H7 (cell line): ENCODE measurements around the gene KCNJ8. TPM values are rescaled to one million over a fixed set of nuclear protein-coding genes. Genes with fewer than 3 reads are reported as not detected.

ENCODE experiments used
- DNase-seq: peaks from one replicate; pipeline ENCODE4 v3.0.0; 2012
- H3K27me3 ChIP-seq: 2 replicates; pipeline ENCODE4 v1.6.0; 2011; ENCODE audit warnings: mild to moderate bottlenecking, low read length; ENCODE audit not compliant: control insufficient read depth, insufficient read depth
- H3K36me3 ChIP-seq: replicated peaks from 2 replicates; pipeline ENCODE4 v1.5.1; 2011; ENCODE audit warnings: low read length; ENCODE audit not compliant: control insufficient read depth, insufficient read depth
- H3K4me3 ChIP-seq: 2 replicates; pipeline ENCODE4 v1.5.1; 2011; ENCODE audit warnings: low read depth, mild to moderate bottlenecking, control low read depth, low read length, moderate library complexity; ENCODE audit not compliant: insufficient read depth
- total RNA-seq: library from RNA; depleted of rRNA; stranded (reverse); fragments of >200 nt; shearing (Covaris generic); gene quantifications from 2 replicates; pipeline ENCODE4 v1.2.3, GENCODE V29; 2014

KCNJ8 gene
- total RNA-seq, 1 experiment from 2014 or later: 0.42 TPM

DNA sequence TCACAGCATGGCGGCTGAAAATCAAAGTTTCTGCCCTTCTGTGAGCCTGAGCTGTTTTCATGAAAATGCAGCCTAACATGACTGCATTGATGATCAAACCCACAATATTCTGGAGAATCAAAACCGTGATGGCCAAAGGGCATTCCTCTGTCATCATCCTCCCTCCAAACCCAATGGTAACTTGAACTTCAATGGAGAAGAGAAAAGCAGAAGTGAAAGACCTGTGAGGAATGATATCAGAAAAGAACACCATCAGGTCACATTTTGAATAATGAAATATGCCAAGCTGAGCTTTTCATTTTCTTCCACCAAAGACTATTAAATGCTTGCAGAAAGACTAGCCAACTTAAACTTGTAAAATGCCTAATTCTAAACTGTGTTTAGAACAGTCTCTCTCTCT lies 8.1 kb downstream of the KCNJ8 start:
- DNase-seq: no peak
- H3K27me3 ChIP-seq: no peaks in the 10 kb centered on the region
- H3K36me3 ChIP-seq: no peaks in the 10 kb centered on the region
- no peak overlapping the region for H3K4me3 ChIP-seq

DNA sequence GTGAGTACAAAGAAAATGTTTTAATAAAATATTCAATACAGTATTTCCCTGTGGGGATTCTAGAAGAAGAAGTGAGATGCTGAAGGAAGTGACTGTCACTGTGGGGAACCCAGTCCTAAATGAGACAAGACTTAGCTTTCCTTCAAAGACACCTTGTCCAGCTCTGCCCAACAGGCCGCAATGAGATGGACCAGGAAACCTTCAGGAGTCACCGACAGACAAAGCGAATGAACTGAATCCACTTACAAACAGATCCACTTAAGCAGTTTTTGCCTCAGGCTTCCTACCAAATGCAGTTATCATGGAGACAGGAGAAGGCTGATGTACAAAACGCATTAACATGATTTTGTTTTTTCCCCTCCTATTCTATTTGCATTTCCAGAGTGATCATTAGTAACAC lies 9.6 kb downstream of the KCNJ8 start:
- H3K36me3 ChIP-seq: no peaks in the 10 kb centered on the region
- H3K27me3 ChIP-seq: no peaks in the 10 kb centered on the region
- H3K4me3 ChIP-seq: no peak overlapping the region
- DNase-seq: no peak

DNA sequence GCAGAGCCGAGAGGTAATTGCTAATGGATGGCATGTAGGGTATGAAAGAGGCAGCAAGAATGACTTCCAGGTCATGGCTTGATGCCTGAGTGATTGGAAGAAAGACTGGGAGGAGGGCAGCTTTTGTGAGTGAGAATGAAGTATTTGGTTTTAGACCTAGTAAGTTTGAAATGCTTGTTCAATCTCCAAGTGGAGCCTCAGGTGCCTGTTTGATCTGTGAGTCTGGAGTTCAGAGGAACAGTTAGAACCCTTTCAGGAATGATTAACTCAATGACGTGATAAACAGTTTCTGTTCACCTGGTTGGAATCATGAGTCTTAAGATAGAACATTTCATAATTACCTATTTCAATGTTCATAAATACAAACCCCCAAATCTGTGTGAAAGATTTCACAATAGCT lies 10.4 kb downstream of the KCNJ8 start:
- no peaks in the 10 kb centered on the region for H3K27me3 ChIP-seq
- no peaks in the 10 kb centered on the region for H3K36me3 ChIP-seq
- no peak for DNase-seq
- H3K4me3 ChIP-seq: no peak overlapping the region

DNA sequence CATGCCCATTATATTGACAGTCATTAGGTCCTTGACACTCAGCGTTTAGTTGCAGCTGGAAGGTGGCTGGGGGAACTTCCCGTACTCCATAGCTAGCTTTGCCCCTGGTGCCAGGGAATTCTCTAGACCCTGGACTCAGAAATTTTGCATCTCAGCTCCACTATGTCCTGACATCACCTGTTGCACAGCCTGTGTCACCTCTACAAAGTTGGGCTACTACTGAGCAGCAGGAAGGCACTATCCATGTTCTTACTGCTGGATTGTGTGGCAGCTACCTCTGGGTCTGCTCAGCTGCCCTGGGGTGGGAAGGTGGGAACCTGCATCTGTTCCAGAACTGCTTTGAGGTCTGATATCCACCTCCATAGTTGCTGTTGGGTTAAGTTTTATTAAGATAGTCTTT lies 11.0 kb downstream of the KCNJ8 start:
- Histone ChIP-seq H3K4me3 (no peak overlapping the region), H3K36me3 (no peaks in the 10 kb centered on the region), H3K27me3 (no peaks in the 10 kb centered on the region)
- DNase-seq: no peak

DNA sequence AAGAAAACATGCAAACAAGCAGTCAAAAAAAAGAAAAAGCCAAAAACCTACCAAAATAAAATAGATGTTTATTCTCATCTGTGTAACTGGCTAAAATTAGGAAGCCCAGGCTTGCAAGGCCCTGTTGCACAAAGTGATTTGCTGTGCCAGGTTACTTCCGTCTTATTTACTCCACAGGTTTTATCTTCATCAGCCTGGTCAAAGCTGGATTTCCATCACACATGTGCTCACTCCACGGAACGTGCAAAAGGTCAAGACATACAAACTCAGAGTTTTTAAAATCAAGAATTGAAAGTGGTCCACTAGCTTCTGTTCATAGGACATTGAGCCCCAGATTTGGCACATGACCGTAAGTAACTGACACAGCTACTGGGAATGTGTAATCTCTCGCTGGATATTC lies 14.8 kb downstream of the KCNJ8 start:
- H3K4me3 ChIP-seq: no peak overlapping the region
- H3K27me3 ChIP-seq: no peaks in the 10 kb centered on the region
- no peaks in the 10 kb centered on the region for H3K36me3 ChIP-seq
- DNase-seq: no peak

DNA sequence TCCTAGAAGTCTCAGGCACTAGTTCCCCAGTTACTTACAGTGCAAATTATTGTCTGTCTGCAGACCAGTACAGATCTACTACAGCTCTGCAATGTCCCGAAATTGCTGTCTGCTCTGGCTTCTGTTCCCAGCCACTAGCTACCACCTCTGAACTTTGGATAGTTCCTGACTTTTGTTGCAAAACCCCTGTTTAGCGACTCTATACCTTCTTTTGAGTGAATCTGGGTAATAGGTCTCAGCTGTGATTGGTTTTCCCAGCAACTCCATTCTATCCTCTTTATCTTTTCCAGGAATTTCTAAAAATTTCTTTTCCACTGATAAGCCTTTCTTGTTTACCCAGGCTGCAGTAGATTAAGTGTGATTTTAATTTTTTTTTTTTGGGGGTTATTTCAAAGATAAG lies 16.8 kb downstream of the KCNJ8 start:
- H3K4me3 ChIP-seq: no peak overlapping the region
- no peaks in the 10 kb centered on the region for H3K36me3 ChIP-seq
- no peak for DNase-seq
- no peaks in the 10 kb centered on the region for H3K27me3 ChIP-seq

DNA sequence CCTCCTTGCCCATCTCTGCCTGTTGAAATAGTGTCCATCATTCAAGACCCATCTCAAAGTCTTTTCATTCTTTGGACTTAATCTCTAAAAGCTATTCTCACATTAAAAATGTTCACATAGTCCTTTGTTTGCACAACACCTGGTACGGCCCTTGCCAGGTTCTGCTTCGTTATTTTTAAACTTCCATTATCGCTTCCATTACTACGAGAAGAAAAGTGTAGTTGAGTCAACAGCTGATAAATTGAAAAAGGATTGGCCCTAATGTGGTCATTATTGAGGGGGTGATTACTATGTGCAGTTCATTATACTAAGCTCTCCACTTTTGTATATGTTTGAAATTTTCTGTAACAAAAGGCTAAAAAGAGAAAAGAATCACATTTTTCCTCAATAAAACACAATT lies 17.8 kb downstream of the KCNJ8 start:
- no peak for DNase-seq
- Histone ChIP-seq H3K36me3 (no peaks in the 10 kb centered on the region), H3K27me3 (no peaks in the 10 kb centered on the region), H3K4me3 (no peak overlapping the region)

DNA sequence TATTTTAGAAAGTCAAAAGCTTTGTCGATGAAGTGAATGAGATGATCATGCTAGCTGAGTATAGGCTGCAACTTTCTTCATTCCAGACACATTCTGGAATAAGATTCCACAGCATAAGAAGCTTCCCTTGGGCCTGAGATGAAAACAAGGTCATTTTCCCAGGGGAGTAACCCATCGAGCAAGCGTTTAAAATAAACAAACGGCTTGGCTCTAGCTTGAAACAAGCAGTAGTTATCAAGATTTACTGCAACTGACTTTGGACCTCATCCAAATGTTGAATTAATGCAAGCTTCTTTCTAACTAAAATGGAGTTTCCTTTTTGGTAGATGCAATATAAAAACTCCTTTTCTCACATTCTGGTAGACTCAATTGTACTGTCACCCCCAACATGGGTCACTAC lies 23.0 kb downstream of the KCNJ8 start:
- Histone ChIP-seq H3K27me3 (no peaks in the 10 kb centered on the region), H3K4me3 (no peak overlapping the region), H3K36me3 (no peaks in the 10 kb centered on the region)
- no peak for DNase-seq

DNA sequence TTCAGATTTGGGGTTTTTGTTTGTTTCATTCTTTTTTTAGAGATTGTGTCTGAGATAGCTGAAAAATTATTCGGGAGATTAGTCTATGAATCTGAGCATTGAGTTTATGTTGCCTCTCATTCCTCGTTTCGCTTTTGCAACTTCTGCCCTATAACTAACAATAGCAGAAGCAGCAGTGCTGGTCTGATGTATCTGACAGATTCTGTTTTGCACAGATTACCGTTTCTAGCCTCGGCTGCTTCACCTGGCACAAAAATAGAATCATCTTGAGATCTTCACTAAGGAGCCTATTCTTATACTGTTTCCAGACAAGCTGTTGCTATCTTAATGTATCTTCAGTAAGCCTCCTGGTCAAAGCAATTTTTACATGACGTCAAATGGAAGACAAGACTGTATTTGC lies 29.2 kb downstream of the KCNJ8 start:
- H3K36me3 ChIP-seq: no peaks in the 10 kb centered on the region
- H3K4me3 ChIP-seq: no peak overlapping the region
- DNase-seq: no peak
- no peaks in the 10 kb centered on the region for H3K27me3 ChIP-seq

DNA sequence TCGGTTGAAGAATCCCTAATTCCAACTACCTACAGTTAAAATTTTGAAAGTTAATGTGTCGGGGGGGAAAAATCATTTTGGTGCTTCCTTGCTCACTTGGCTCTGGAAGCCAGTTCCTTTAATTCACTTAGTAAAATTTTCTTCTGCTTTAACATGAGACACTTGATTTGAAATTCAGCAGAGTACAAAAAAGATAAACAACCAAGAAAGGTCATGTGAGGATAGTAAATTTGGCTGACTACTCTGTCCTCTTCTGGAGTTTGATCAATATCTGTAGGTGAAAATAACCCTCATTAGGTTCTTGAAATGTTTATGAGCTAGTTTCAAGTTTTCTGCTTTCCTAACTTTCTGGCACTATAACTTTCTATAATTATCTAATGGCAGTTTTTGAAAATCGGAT lies 43.4 kb downstream of the KCNJ8 start:
- DNase-seq: no peak
- Histone ChIP-seq H3K27me3 (no peaks in the 10 kb centered on the region), H3K4me3 (no peak overlapping the region), H3K36me3 (no peaks in the 10 kb centered on the region)

DNA sequence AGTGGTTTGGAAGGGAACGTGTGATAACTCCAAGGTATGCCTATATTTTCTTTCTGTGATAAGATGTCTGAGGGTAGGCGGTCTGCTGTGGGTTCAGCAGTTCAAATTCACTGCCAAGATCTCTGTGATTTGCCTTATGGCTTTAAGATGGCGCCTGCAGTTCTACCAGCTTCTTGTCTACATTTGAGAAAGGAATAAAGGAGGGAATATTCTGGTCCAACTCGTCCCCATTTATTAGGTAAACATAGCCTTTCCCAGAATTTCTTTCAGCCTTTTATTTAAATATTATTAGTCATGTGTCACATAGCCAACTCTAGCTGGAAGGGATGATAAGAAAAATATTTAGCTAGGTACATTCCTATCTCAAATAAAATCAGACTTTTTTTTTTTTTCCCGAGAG lies 48.8 kb downstream of the KCNJ8 start:
- no peaks in the 10 kb centered on the region for H3K27me3 ChIP-seq
- no peak overlapping the region for H3K4me3 ChIP-seq
- no peak for DNase-seq
- H3K36me3 ChIP-seq: no peaks in the 10 kb centered on the region

DNA sequence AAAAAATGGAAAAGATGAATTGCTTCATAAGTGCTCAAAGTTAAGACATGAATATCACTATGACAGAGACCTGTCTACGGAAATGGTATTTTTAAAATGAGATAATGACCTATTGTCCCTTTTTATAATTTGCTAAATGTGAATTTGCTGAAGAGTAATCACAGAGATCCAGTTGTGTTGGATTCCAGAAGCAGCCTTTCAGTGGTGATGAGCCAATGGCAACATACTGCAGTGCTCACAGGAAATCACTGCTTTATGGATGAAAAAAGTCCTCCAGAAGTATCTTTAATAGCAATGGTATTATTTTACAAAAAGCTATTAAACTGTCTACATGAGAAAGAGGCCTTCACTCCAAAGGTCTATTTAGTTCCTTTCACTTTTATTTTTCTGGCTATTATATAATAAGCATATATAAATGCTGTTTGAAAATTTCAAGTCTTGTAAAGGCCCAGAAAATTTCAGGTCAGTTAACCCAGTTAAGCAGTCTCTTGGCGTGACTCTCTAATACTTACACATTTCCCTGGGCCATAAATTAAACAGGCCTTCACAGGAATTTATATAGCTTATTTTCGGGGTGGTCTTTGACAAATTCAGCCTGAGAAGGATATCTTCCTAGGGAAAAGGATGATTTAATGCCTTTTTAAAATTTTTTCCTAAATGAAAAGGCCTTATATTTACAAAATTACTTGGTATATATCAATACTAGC lies 55.4 kb downstream of the KCNJ8 start:
- Histone ChIP-seq H3K4me3 (no peak overlapping the region), H3K27me3 (no peaks in the 10 kb centered on the region), H3K36me3 (no peaks in the 10 kb centered on the region)
- no peak for DNase-seq

DNA sequence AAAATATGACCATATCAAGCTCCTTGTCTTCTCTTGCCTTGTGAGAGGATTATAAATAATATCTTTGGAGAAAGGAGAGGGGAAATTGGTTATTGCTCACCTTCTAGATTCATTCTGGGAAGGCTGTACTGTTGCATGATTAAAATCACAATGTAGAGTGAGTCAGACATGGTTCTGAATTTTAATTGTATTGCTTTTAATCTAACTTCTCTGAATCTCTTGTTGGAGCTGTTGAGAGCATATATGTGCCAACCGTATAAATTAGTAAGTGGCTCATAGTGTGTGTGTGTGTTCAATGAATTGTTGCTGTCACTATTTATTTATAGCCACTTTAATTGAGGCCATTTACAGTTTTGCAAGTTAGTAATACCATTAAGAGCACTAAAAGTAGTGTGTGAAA lies 56.1 kb downstream of the KCNJ8 start:
- H3K4me3 ChIP-seq: no peak overlapping the region
- DNase-seq: no peak
- H3K36me3 ChIP-seq: no peaks in the 10 kb centered on the region
- H3K27me3 ChIP-seq: no peaks in the 10 kb centered on the region

DNA sequence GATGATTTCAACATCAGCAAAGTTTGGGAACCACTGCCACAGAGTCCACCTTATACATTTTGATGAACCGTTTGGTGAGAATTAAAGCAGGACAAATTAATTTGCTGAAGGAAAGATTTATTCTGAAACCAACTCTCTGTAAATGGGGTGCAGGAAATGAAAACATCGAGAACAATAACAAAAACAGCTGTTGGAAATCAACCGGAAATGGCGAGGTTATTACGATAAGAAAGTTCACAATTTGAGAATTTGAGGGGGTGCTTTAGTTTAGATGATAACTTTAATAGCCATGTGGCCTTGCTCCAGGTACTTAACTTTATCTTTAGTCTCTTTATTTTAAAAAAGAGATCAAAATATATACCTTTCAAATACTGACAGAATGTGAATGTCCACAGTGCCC lies 56.7 kb downstream of the KCNJ8 start:
- Histone ChIP-seq H3K27me3 (no peaks in the 10 kb centered on the region), H3K4me3 (no peak overlapping the region), H3K36me3 (no peaks in the 10 kb centered on the region)
- no peak for DNase-seq

DNA sequence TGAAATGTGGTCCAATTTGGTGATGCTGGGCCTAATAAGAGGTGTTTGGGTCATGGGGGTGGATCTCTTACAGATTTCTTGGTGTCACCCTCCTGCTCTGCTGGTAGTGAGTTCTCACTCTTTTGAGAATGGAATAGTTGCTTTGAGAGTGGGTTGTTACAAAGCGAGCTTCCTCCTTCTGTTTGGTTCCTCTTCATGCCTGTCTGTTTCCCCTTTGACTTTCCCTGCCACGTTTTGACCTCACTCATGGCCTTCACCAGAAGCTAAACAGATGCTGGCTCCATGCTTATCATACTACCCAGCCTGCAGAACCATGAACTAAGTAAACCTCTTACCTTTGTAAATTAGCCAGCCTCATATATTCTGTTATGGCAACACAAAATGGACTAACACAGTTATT lies 59.1 kb downstream of the KCNJ8 start:
- no peak for DNase-seq
- Histone ChIP-seq H3K27me3 (no peaks in the 10 kb centered on the region), H3K36me3 (no peaks in the 10 kb centered on the region), H3K4me3 (no peak overlapping the region)
